SK-N-DZ (cell line): ENCODE data around the gene DCP1B.

ENCODE experiments used
- DNase-seq: peaks from one replicate; pipeline ENCODE4 v3.0.0-alpha.2; 2015; ENCODE audit warnings: low spot score

DCP1B gene

GRCh38 chr12:1896964-1897363 lies 107.3 kb downstream of the DCP1B start:
- DNase-seq: no peak
